GM12878 (cell line): ENCODE measurements around the gene BMP2. TPM values are rescaled to one million over a fixed set of nuclear protein-coding genes. Genes with fewer than 3 reads are reported as not detected.

Experiments
- ATAC-seq: fragments of 200-7000 bp; cut with Tn5 transposase; 3 replicates; pipeline ENCODE4 v1.9.1; 2020; ENCODE audit warnings: mild to moderate bottlenecking, moderate library complexity
- BruUV-seq: library from RNA; stranded (reverse); fragments of 400-500 nt; replicated peaks from 2 replicates; lab custom pipeline; 2021; lab: Mats Ljungman, UMichigan
- CTCF ChIA-PET: fragments of 300-600 bp; sonication (Branson Sonifier 250); formaldehyde crosslinking; extraction: SDS; loops from one replicate; lab custom pipeline; 2021; ENCODE audit warnings: inconsistent platforms; lab: Yijun Ruan, JAX
- POLR2A ChIA-PET: fragments of 350-600 bp; formaldehyde crosslinking; extraction: SDS; loops from one replicate; lab custom pipeline; 2021; ENCODE audit warnings: inconsistent platforms; lab: Charles Lee
- RAD21 ChIA-PET: fragments of 300-600 bp; sonication (Branson Sonifier 250); formaldehyde crosslinking; loops from one replicate; lab custom pipeline; 2023; ENCODE audit warnings: antibody characterized with exemption; ENCODE audit not compliant: unreplicated experiment; lab: Charles Lee
- SMC1A ChIA-PET: fragments of 300-600 bp; sonication (Branson Sonifier 250); formaldehyde crosslinking; loops from one replicate; lab custom pipeline; 2023; ENCODE audit not compliant: unreplicated experiment, uncharacterized antibody; lab: Charles Lee
- DNase-seq: peaks from one replicate; pipeline ENCODE4 v3.0.0-alpha.2; 2011; ENCODE audit warnings: low read depth, low spot score
- FAIRE-seq: peaks from 3 replicates; lab custom pipeline; 2011; peaks lifted over from hg19 to GRCh38; lab: Jason Lieb, UNC
- H2AFZ ChIP-seq: 2 replicates; pipeline ENCODE4 v1.6.0; 2011; ENCODE audit warnings: low read depth, low read length, control low read depth; ENCODE audit not compliant: control insufficient read depth
- H3K27ac ChIP-seq: 2 replicates; pipeline ENCODE4 v1.5.1; 2011; ENCODE audit warnings: control low read depth; ENCODE audit not compliant: control insufficient read depth, insufficient read depth
- H3K27me3 ChIP-seq, 2 experiments: replicated peaks in 1 of 2; 2 replicates each; pipeline versions ENCODE4 v1.6.0 to v1.6.1; 2011; ENCODE audit warnings: low read length in 1 of 2; ENCODE audit not compliant: control insufficient read depth in 2 of 2, insufficient read depth in 2 of 2
- H3K36me3 ChIP-seq, 2 experiments: 2 replicates each; pipeline ENCODE4 v1.5.1; 2011; ENCODE audit warnings: low read length in 1 of 2; ENCODE audit not compliant: control insufficient read depth in 2 of 2, insufficient read depth in 2 of 2
- H3K4me1 ChIP-seq: 2 replicates; pipeline ENCODE4 v1.6.1; 2011; ENCODE audit warnings: mild to moderate bottlenecking, low read length, moderate library complexity, mixed read lengths; ENCODE audit not compliant: control insufficient read depth, insufficient read depth
- H3K4me2 ChIP-seq: 2 replicates; pipeline ENCODE4 v1.6.0; 2011; ENCODE audit warnings: control low read depth; ENCODE audit not compliant: control insufficient read depth, insufficient read depth
- H3K4me3 ChIP-seq: fragments of 200-600 bp; sonication (generic); 2 replicates; pipeline ENCODE4 v1.5.1; 2016
- H3K79me2 ChIP-seq: 2 replicates; pipeline ENCODE4 v1.6.0; 2011; ENCODE audit warnings: low read length; ENCODE audit not compliant: control insufficient read depth, insufficient read depth
- H3K9ac ChIP-seq: 2 replicates; pipeline ENCODE4 v1.8.0; 2011; ENCODE audit warnings: low read length, control low read depth, mixed read lengths; ENCODE audit not compliant: control insufficient read depth, insufficient read depth
- H3K9me3 ChIP-seq: replicated peaks from 3 replicates; pipeline ENCODE4 v1.5.1; 2011; ENCODE audit warnings: mild to moderate bottlenecking, low read length; ENCODE audit not compliant: control insufficient read depth, insufficient read depth
- H4K20me1 ChIP-seq: 2 replicates; pipeline ENCODE4 v1.6.0; 2011; ENCODE audit not compliant: control insufficient read depth, insufficient read depth
- BCLAF1 ChIP-seq: fragments of 450-650 bp; IDR thresholded peaks from 2 replicates; pipeline ENCODE4 v1.6.1; 2017; ENCODE audit warnings: antibody characterized with exemption, mild to moderate bottlenecking, moderate library complexity
- CBFB ChIP-seq: IDR thresholded peaks from 2 replicates; pipeline ENCODE4 v1.6.1; 2016; ENCODE audit warnings: antibody characterized with exemption, low read depth
- EGR1 ChIP-seq, 2 experiments: IDR thresholded peaks; 1 replicate in 1 of 2; 2 replicates in 1 of 2; pipeline ENCODE4 v1.6.1; 2011 to 2012; ENCODE audit warnings: low read depth in 2 of 2, low read length in 2 of 2, borderline replicate concordance in 1 of 2, mild to moderate bottlenecking in 1 of 2, moderate library complexity in 1 of 2
- ESRRA ChIP-seq: IDR thresholded peaks from 2 replicates; pipeline ENCODE4 v1.6.1; 2012; ENCODE audit warnings: mild to moderate bottlenecking, low read length, improper control_type of control experiment
- IRF4 ChIP-seq: IDR thresholded peaks from 2 replicates; pipeline ENCODE4 v1.6.1; 2011; ENCODE audit warnings: low read depth, low read length
- JUNB ChIP-seq: IDR thresholded peaks from 2 replicates; pipeline ENCODE4 v1.6.1; 2016; ENCODE audit warnings: antibody characterized with exemption, mild to moderate bottlenecking
- JUND ChIP-seq: IDR thresholded peaks from 2 replicates; pipeline ENCODE4 v1.6.1; 2012; ENCODE audit warnings: low read depth, mild to moderate bottlenecking, low read length, improper control_type of control experiment, moderate library complexity
- KDM1A ChIP-seq: fragments of 200-600 bp; sonication (generic); IDR thresholded peaks from 2 replicates; pipeline ENCODE4 v1.6.1; 2016; ENCODE audit warnings: borderline replicate concordance
- NFYA ChIP-seq: IDR thresholded peaks from 2 replicates; pipeline ENCODE4 v1.6.1; 2011; ENCODE audit warnings: low read depth, mild to moderate bottlenecking, low read length, improper control_type of control experiment, borderline replicate concordance
- NKRF ChIP-seq: fragments of 450-650 bp; conservative IDR thresholded peaks from 2 replicates; pipeline ENCODE4 v1.6.1; 2017; ENCODE audit warnings: mild to moderate bottlenecking, moderate library complexity
- PKNOX1 ChIP-seq: fragments of 450-650 bp; IDR thresholded peaks from 2 replicates; pipeline ENCODE4 v1.6.1; 2016; ENCODE audit warnings: mild to moderate bottlenecking
- RUNX3 ChIP-seq: IDR thresholded peaks from 2 replicates; pipeline ENCODE4 v1.6.1; 2012; ENCODE audit warnings: low read length, inconsistent platforms
- SP1 ChIP-seq: IDR thresholded peaks from one replicate; pipeline ENCODE4 v1.6.1; 2011; ENCODE audit warnings: low read depth, low read length
- SUZ12 ChIP-seq: fragments of 200-600 bp; sonication (generic); IDR thresholded peaks from one replicate; pipeline ENCODE4 v1.6.1; 2018; ENCODE audit warnings: antibody characterized with exemption, mild to moderate bottlenecking; ENCODE audit not compliant: unreplicated experiment
- USF1 ChIP-seq: IDR thresholded peaks from 2 replicates; pipeline ENCODE4 v1.6.1; 2011; ENCODE audit warnings: borderline replicate concordance, low read depth, mild to moderate bottlenecking, moderate library complexity, mixed read lengths, low read length; ENCODE audit not compliant: insufficient read depth; ENCODE audit errors: extremely low read length
- ZNF24 ChIP-seq: fragments of 450-650 bp; IDR thresholded peaks from 2 replicates; pipeline ENCODE4 v1.6.1; 2017; ENCODE audit warnings: antibody characterized with exemption, mild to moderate bottlenecking
- ZNF622 ChIP-seq: fragments of 450-650 bp; IDR thresholded peaks from 2 replicates; pipeline ENCODE4 v1.6.1; 2017; ENCODE audit warnings: mild to moderate bottlenecking, inconsistent platforms
- WGBS: methylation state at CpG from one replicate; pipeline ENCODE4 v1.1.6; 2016; ENCODE audit warnings: low lambda C conversion rate; ENCODE audit not compliant: insufficient replicate concordance, insufficient coverage; ENCODE audit errors: missing lambda C conversion rate; 5-methylcytosine and 5-hydroxymethylcytosine counted together
- in situ Hi-C: fragments of 300-500 bp; cut with MboI; formaldehyde crosslinking; loops from 9 replicates; pipeline ENCODE4 v1.14.3; 2018; ENCODE audit warnings: mixed read lengths
- intact Hi-C: fragments of 100-400 bp; cut with micrococcal nuclease; formaldehyde crosslinking; loops from one replicate; pipeline ENCODE4 v1.14.2; 2022; ENCODE audit not compliant: unreplicated experiment
- polyA plus RNA-seq, 11 experiments: library from polyadenylated mRNA; depleted of rRNA in 4 of 11; unstranded in 6 of 11; stranded (reverse) in 5 of 11; fragments of >200 nt; fragmentation: Nextera tagmentation in 4 of 11; fragmentation: Illumina TruSeq in 1 of 11; extraction: Ambion mirVana in 4 of 11; extraction: Trizol in 1 of 11; gene quantifications; 1 replicate in 1 of 11; 2 replicates in 10 of 11; pipeline versions ENCODE4 v1.2.1 to v1.2.3, GENCODE V29; 2011 to 2016; ENCODE audit warnings: inconsistent platforms in 2 of 11, missing spikeins in 2 of 11, low read depth in 1 of 11
- total RNA-seq, 4 experiments: library from RNA; depleted of rRNA in 3 of 4; stranded (reverse); fragments of >200 nt in 3 of 4; fragmentation: Illumina TruSeq in 1 of 4; extraction: Trizol in 1 of 4; gene quantifications; 2 replicates each; pipeline versions ENCODE4 v1.2.1 to v1.2.3, GENCODE V29; 2013 to 2021

The BMP2 gene
- total and polyA plus RNA-seq, 10 of the 15 experiments (the other 5 are each of a cell fraction or from before 2014, with no cell fraction given), result 0.35 to 3.2 (median 0.71) TPM

GRCh38 chr20:6765469-6766058 is 1.9 kb upstream of the BMP2 start:
- no TSS peak for BruUV-seq
- no peak for ATAC-seq
- RAD21 ChIA-PET, result interaction anchor here (0.6 to 4.6 kb wide), 22 partner anchors 10 to 520 kb away, joined by 3 to 40 read pairs (median 4); no protein-coding TSS in a partner anchor
- no peak for TF ChIP-seq ZNF622
- TF ChIP-seq RUNX3, result no peak
- no peak for TF ChIP-seq SP1
- TF ChIP-seq NKRF, result no peak
- TF ChIP-seq ZNF24, result peak; percentile 80
- no peak for TF ChIP-seq PKNOX1
- no peak for TF ChIP-seq KDM1A
- no peak for TF ChIP-seq EGR1 (IDR thresholded peaks at IDR 0.05; ENCODE audit: borderline replicate concordance in 1 of 2, low read depth in 2 of 2, low read length in 2 of 2)
- no peak for TF ChIP-seq ESRRA
- no peak for TF ChIP-seq NFYA
- no peak for TF ChIP-seq JUNB
- no peak for TF ChIP-seq SUZ12
- TF ChIP-seq IRF4, result no peak
- no peak for TF ChIP-seq USF1
- TF ChIP-seq JUND, result no peak
- TF ChIP-seq CBFB, result no peak
- no peak for TF ChIP-seq BCLAF1

More at GRCh38 chr20:6765469-6766058, 1.9 kb upstream of the BMP2 start:
- H2AFZ ChIP-seq, result no peak overlapping the region
- FAIRE-seq (peak; percentile 23), DNase-seq (no peak)
- intact Hi-C loops (loop anchor here (1.0 to 10.0 kb wide), 8 partner anchors 62 to 1092 kb away; no protein-coding TSS in a partner anchor), in situ Hi-C loops (loop anchor here (10.0 to 25.0 kb wide), 3 partner anchors 522 to 1097 kb away; no protein-coding TSS in a partner anchor)
- no peak overlapping the region for H3K4me2 ChIP-seq
- H3K4me3 ChIP-seq, result no peak overlapping the region
- H3K27me3 ChIP-seq, result peaks cover 0 to 10% of the 10 kb centered on the region in 2 experiments; a peak in 2 of 4 replicates
- H3K9me3 ChIP-seq, result no peaks in the 10 kb centered on the region; the same call in 2 of the 3 replicates
- H3K27ac ChIP-seq, result no peak overlapping the region
- no peaks in the 10 kb centered on the region for H3K36me3 ChIP-seq
- ChIA-PET CTCF (interaction anchor here (0.5 to 7.7 kb wide), 73 partner anchors 9 to 1232 kb away, joined by 3 to 90 read pairs (median 4); no protein-coding TSS in a partner anchor), POLR2A (interaction anchor here (0.5 to 0.9 kb wide), 3 partner anchors 71 to 640 kb away, joined by 3 to 4 read pairs (median 3); no protein-coding TSS in a partner anchor), SMC1A (interaction anchor here (0.6 to 2.8 kb wide), 62 partner anchors 9 to 1094 kb away, joined by 3 to 50 read pairs (median 4); no protein-coding TSS in a partner anchor)
- 16% methylated on average over 6 of the region's 6 CpGs for WGBS
- H4K20me1 ChIP-seq, result no peaks in the 10 kb centered on the region
- H3K4me1 ChIP-seq, result no peaks in the 10 kb centered on the region
- H3K79me2 ChIP-seq, result no peaks in the 10 kb centered on the region
- H3K9ac ChIP-seq, result no peak overlapping the region
